HG03457 (cell line): ENCODE measurements around the gene RIMS4.
"Not testable (repeated sequence)": the region's sequence is repeated elsewhere in the genome, so short reads cannot be mapped to it uniquely, and the experiment has no call there.

ENCODE experiments used
- ATAC-seq: cut with Tn5 transposase; IDR thresholded peaks from one replicate; pipeline ENCODE4 v1.9.1; 2021; ENCODE audit warnings: moderate number of reproducible peaks; ENCODE audit not compliant: unreplicated experiment

Gene RIMS4

GRCh38 chr20:44830995-44831394 is 20.6 kb upstream of the RIMS4 start:
- no peak for ATAC-seq

GRCh38 chr20:44830523-44830922 is 20.2 kb upstream of the RIMS4 start:
- ATAC-seq: no peak

- ATAC-seq: no peak
These were observed 19.3 kb upstream of the RIMS4 start for GRCh38 chr20:44829688-44830087.

GRCh38 chr20:44828640-44829039 is 18.3 kb upstream of the RIMS4 start:
- no peak for ATAC-seq

- ATAC-seq: no peak
These were observed 17.1 kb upstream of the RIMS4 start for GRCh38 chr20:44827401-44827800.

- ATAC-seq: not testable (repeated sequence)
These were observed 11.2 kb upstream of the RIMS4 start for GRCh38 chr20:44821576-44821975.

- ATAC-seq: no peak
These were observed 9.6 kb upstream of the RIMS4 start for GRCh38 chr20:44819936-44820335.

- no peak for ATAC-seq
These were observed 7.0 kb upstream of the RIMS4 start for GRCh38 chr20:44817143-44817910.

GRCh38 chr20:44814937-44815336 is 4.6 kb upstream of the RIMS4 start:
- ATAC-seq: no peak

GRCh38 chr20:44811150-44811685 is 872 bp upstream of the RIMS4 start:
- ATAC-seq: no peak

- no peak for ATAC-seq
These were observed 320 bp downstream of the RIMS4 start for GRCh38 chr20:44810061-44810390.

- no peak for ATAC-seq
These were observed 826 bp downstream of the RIMS4 start for GRCh38 chr20:44809380-44810060.

- ATAC-seq: no peak
These were observed 2.7 kb downstream of the RIMS4 start for GRCh38 chr20:44807684-44808056.

GRCh38 chr20:44807051-44807683 is 3.2 kb downstream of the RIMS4 start:
- no peak for ATAC-seq

- no peak for ATAC-seq
These were observed 4.2 kb downstream of the RIMS4 start for GRCh38 chr20:44805979-44806620.

- no peak for ATAC-seq
These were observed 4.9 kb downstream of the RIMS4 start for GRCh38 chr20:44805335-44805978.

- ATAC-seq: no peak
These were observed 6.9 kb downstream of the RIMS4 start for GRCh38 chr20:44803383-44803941.

GRCh38 chr20:44802702-44803101 is 7.6 kb downstream of the RIMS4 start:
- no peak for ATAC-seq

GRCh38 chr20:44800391-44801046 is 9.8 kb downstream of the RIMS4 start:
- no peak for ATAC-seq

- ATAC-seq: no peak
These were observed 10.7 kb downstream of the RIMS4 start for GRCh38 chr20:44799691-44800090.
